Endodermal cell (in vitro differentiated cells): Measurements from ENCODE around the gene FABP1. TPM values are rescaled to one million over a fixed set of nuclear protein-coding genes. Genes with fewer than 3 reads are reported as not detected.

ENCODE experiments used
- DNase-seq: peaks from one replicate; pipeline ENCODE4 v3.0.0-alpha.2; 2017
- H3K27ac ChIP-seq: 2 replicates; pipeline ENCODE4 v1.5.1; 2013; ENCODE audit warnings: mild to moderate bottlenecking, low read depth, low read length, moderate library complexity
- H3K27me3 ChIP-seq: 2 replicates; pipeline ENCODE4 v1.6.1; 2013; ENCODE audit warnings: mild to moderate bottlenecking, low read length, moderate library complexity; ENCODE audit not compliant: insufficient read depth, control insufficient read depth, poor library complexity, severe bottlenecking
- H3K36me3 ChIP-seq: 2 replicates; pipeline ENCODE4 v1.7.0; 2013; ENCODE audit warnings: mild to moderate bottlenecking, low read length, moderate library complexity; ENCODE audit not compliant: control insufficient read depth, insufficient read depth
- H3K4me1 ChIP-seq: one replicate; pipeline ENCODE4 v1.7.0; 2013; ENCODE audit warnings: low read length; ENCODE audit not compliant: control insufficient read depth, insufficient read depth
- H3K4me3 ChIP-seq: 2 replicates; pipeline ENCODE4 v1.5.1; 2013; ENCODE audit warnings: mild to moderate bottlenecking, low read length, moderate library complexity
- H3K9ac ChIP-seq: 2 replicates; pipeline ENCODE4 v1.6.1; 2013; ENCODE audit warnings: mild to moderate bottlenecking, low read length, moderate library complexity; ENCODE audit not compliant: poor library complexity, severe bottlenecking; ENCODE audit errors: extremely low read depth
- H3K9me3 ChIP-seq: 2 replicates; pipeline ENCODE4 v1.6.1; 2013; ENCODE audit warnings: mild to moderate bottlenecking, low read length, moderate library complexity; ENCODE audit not compliant: control insufficient read depth
- H3K27ac Mint-ChIP-seq: 2 replicates; pipeline ENCODE4 v1.8.0; 2020; ENCODE audit warnings: mixed read lengths
- H3K27me3 Mint-ChIP-seq: 2 replicates; pipeline ENCODE4 v1.8.0; 2021; ENCODE audit warnings: mild to moderate bottlenecking, mixed read lengths; ENCODE audit not compliant: insufficient read depth
- H3K36me3 Mint-ChIP-seq: 2 replicates; pipeline ENCODE4 v1.8.0; 2020; ENCODE audit warnings: low read depth, mixed read lengths
- H3K4me1 Mint-ChIP-seq: 2 replicates; pipeline ENCODE4 v1.8.0; 2020; ENCODE audit warnings: mixed read lengths
- H3K4me3 Mint-ChIP-seq: 2 replicates; pipeline ENCODE4 v1.8.0; 2020; ENCODE audit warnings: mild to moderate bottlenecking, moderate library complexity, mixed read lengths
- H3K9me3 Mint-ChIP-seq: 2 replicates; pipeline ENCODE4 v1.8.0; 2020; ENCODE audit warnings: mild to moderate bottlenecking, mixed read lengths
- CTCF ChIP-seq: fragments of 200-600 bp; sonication (generic); conservative IDR thresholded peaks from 2 replicates; pipeline ENCODE4 v1.5.0; 2021; ENCODE audit warnings: antibody characterized with exemption, mild to moderate bottlenecking
- WGBS, 2 experiments: methylation state at CpG; one replicate each; pipeline versions ENCODE4 v1.1.5 to v1.1.7; 2013; ENCODE audit warnings: missing lambda C conversion rate in 2 of 2, mixed read lengths in 1 of 2; ENCODE audit not compliant: insufficient coverage in 1 of 2, insufficient read length in 1 of 2; 5-methylcytosine and 5-hydroxymethylcytosine counted together
- total RNA-seq, 2 donors: library from RNA; stranded (reverse); fragmentation: NEBNext Ultra II Directional in 1 of 2; extraction: Animal tissue kit (Norgen Biotek cat#: 25700) in 1 of 2; gene quantifications; 2 replicates in 1 of 2; 3 replicates in 1 of 2; pipeline ENCODE4 v1.2.1, GENCODE V29; 2021

Gene FABP1
- total RNA-seq, 2 donors from 2014 or later = not detected

- H3K4me3 Mint-ChIP-seq = no peak overlapping the region
- WGBS, 2 experiments = 88% methylated on average over 1 to 3 of the region's 3 CpGs
- no peaks in the 10 kb centered on the region for H3K36me3 Mint-ChIP-seq
- no peak for TF ChIP-seq CTCF
- H3K27ac ChIP-seq = no peak overlapping the region
- H3K4me3 ChIP-seq = no peak overlapping the region
- no peaks in the 10 kb centered on the region for H3K36me3 ChIP-seq
- no peaks in the 10 kb centered on the region for H3K9me3 Mint-ChIP-seq
- no peak for DNase-seq
- no peaks in the 10 kb centered on the region for H3K27me3 ChIP-seq
- H3K4me1 Mint-ChIP-seq = no peaks in the 10 kb centered on the region
- H3K9me3 ChIP-seq = no peaks in the 10 kb centered on the region
- no peak overlapping the region for H3K27ac Mint-ChIP-seq
- H3K27me3 Mint-ChIP-seq = peaks cover 2% of the 10 kb centered on the region
- no peak overlapping the region for H3K9ac ChIP-seq
- H3K4me1 ChIP-seq = no peaks in the 10 kb centered on the region
These were observed 31.6 kb upstream of the FABP1 start for GRCh38 chr2:88159481-88159880.

- Histone ChIP-seq H3K27ac (no peak overlapping the region), H3K27me3 (no peaks in the 10 kb centered on the region), H3K9me3 (peaks cover 9% of the 10 kb centered on the region), H3K4me1 (no peaks in the 10 kb centered on the region), H3K36me3 (no peaks in the 10 kb centered on the region), H3K4me3 (no peak overlapping the region), H3K9ac (no peak overlapping the region)
- Mint-ChIP-seq H3K27me3 (peaks cover 5% of the 10 kb centered on the region), H3K36me3 (no peaks in the 10 kb centered on the region), H3K9me3 (peaks cover 14% of the 10 kb centered on the region), H3K4me3 (no peak overlapping the region), H3K27ac (no peak overlapping the region), H3K4me1 (no peaks in the 10 kb centered on the region)
- DNase-seq = no peak
- no peak for TF ChIP-seq CTCF
These were observed 21.1 kb upstream of the FABP1 start for GRCh38 chr2:88148929-88149438.

- Mint-ChIP-seq H3K9me3 (peaks cover 10% of the 10 kb centered on the region), H3K27ac (no peak overlapping the region), H3K4me1 (no peaks in the 10 kb centered on the region), H3K36me3 (no peaks in the 10 kb centered on the region), H3K4me3 (no peak overlapping the region), H3K27me3 (peaks cover 11% of the 10 kb centered on the region)
- peaks cover 9% of the 10 kb centered on the region for H3K9me3 ChIP-seq
- H3K4me3 ChIP-seq = no peak overlapping the region
- H3K4me1 ChIP-seq = no peaks in the 10 kb centered on the region
- H3K27ac ChIP-seq = no peak overlapping the region
- TF ChIP-seq CTCF = no peak
- no peaks in the 10 kb centered on the region for H3K36me3 ChIP-seq
- WGBS, 2 experiments = 86 to 90% methylated on average over 1 to 2 of the region's 2 CpGs
- DNase-seq = no peak
- H3K27me3 ChIP-seq = no peaks in the 10 kb centered on the region
- H3K9ac ChIP-seq = no peak overlapping the region
These were observed 19.3 kb upstream of the FABP1 start for GRCh38 chr2:88147145-88147544.
